Type B pancreatic cell (in vitro differentiated cells): Measurements from ENCODE around the gene LOC101059915.

Experiments used
- DNase-seq: peaks from one replicate; pipeline ENCODE4 v3.0.0; 2021; ENCODE audit warnings: mixed read lengths; ENCODE audit not compliant: unreplicated experiment; ENCODE audit errors: extremely low spot score
- H3K27ac Mint-ChIP-seq: 2 replicates; pipeline ENCODE4 v1.8.0; 2021; ENCODE audit warnings: mild to moderate bottlenecking, mixed read lengths
- H3K27me3 Mint-ChIP-seq: 2 replicates; pipeline ENCODE4 v1.8.0; 2021; ENCODE audit warnings: mixed read lengths
- H3K36me3 Mint-ChIP-seq: 2 replicates; pipeline ENCODE4 v1.8.0; 2021; ENCODE audit warnings: mixed read lengths
- H3K4me1 Mint-ChIP-seq: one replicate; pipeline ENCODE4 v1.8.0; 2021; ENCODE audit warnings: mixed read lengths; ENCODE audit not compliant: unreplicated experiment
- H3K4me3 Mint-ChIP-seq: 2 replicates; pipeline ENCODE4 v1.8.0; 2021; ENCODE audit warnings: mild to moderate bottlenecking, mixed read lengths
- H3K9me3 Mint-ChIP-seq: 2 replicates; pipeline ENCODE4 v1.8.0; 2021; ENCODE audit warnings: mixed read lengths
- TF ChIP-seq, protein P1 (sequence below): fragments of 200-600 bp; sonication (generic); conservative IDR thresholded peaks from 2 replicates; pipeline ENCODE4 v1.5.0; 2021; ENCODE audit warnings: antibody characterized with exemption, mild to moderate bottlenecking

The LOC101059915 gene

GRCh38 chrX:71634366-71634765 lies 33.0 kb upstream of the LOC101059915 start:
- H3K4me3 Mint-ChIP-seq, result no peak overlapping the region
- DNase-seq, result no peak
- TF ChIP-seq, protein P1, sequence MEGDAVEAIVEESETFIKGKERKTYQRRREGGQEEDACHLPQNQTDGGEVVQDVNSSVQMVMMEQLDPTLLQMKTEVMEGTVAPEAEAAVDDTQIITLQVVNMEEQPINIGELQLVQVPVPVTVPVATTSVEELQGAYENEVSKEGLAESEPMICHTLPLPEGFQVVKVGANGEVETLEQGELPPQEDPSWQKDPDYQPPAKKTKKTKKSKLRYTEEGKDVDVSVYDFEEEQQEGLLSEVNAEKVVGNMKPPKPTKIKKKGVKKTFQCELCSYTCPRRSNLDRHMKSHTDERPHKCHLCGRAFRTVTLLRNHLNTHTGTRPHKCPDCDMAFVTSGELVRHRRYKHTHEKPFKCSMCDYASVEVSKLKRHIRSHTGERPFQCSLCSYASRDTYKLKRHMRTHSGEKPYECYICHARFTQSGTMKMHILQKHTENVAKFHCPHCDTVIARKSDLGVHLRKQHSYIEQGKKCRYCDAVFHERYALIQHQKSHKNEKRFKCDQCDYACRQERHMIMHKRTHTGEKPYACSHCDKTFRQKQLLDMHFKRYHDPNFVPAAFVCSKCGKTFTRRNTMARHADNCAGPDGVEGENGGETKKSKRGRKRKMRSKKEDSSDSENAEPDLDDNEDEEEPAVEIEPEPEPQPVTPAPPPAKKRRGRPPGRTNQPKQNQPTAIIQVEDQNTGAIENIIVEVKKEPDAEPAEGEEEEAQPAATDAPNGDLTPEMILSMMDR, result no peak
- no peaks in the 10 kb centered on the region for H3K27me3 Mint-ChIP-seq
- H3K36me3 Mint-ChIP-seq, result no peaks in the 10 kb centered on the region
- H3K27ac Mint-ChIP-seq, result no peak overlapping the region
- no peaks in the 10 kb centered on the region for H3K9me3 Mint-ChIP-seq
- no peaks in the 10 kb centered on the region for H3K4me1 Mint-ChIP-seq

DNA sequence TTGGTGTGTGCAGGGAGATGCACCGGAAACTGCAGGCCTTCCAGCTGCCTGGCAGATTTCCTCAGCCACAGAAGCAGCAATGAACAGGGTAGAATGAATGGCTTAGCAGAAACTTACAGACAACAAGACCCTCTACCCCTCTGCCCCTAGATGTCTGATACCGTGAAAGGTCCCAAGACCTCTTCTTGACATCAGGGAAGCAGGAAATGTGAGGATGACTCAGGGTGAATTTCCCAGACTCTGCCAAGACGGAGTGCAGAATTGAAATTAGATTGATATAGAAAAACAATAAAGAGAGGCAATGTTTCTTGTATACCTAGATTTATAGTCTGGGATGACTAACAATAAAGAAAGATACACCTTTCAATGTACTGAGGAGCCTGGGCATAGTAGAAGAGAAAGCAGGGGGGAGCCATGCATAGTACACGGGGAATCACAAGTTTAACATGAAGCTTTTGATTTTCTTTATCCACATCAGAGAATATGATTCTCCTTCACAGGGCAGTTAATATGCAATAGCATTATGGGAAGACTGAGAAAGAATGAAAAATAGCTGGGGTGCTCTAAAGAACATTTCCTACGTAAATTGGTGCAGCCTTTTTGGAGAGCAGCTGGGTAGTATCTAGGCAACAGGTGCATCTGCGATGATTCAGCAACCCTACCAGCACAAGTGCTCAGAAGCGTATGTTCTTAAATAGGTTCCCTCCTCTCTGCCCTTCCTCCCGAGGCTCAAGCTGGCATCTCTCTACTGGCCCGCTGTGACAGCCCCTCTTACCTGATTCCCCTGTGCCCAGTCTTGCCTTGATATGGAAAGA lies 30.7 kb upstream of the LOC101059915 start:
- TF ChIP-seq, protein P1, result no peak
- no peak overlapping the region for H3K4me3 Mint-ChIP-seq

GRCh38 chrX:71637253-71637618 lies 30.1 kb upstream of the LOC101059915 start:
- Mint-ChIP-seq H3K27me3 (no peaks in the 10 kb centered on the region), H3K27ac (no peak overlapping the region), H3K4me1 (no peaks in the 10 kb centered on the region), H3K4me3 (no peak overlapping the region), H3K36me3 (no peaks in the 10 kb centered on the region), H3K9me3 (no peaks in the 10 kb centered on the region)
- TF ChIP-seq, protein P1, result no peak
- DNase-seq, result no peak

More for the DNA sequence above, 30.7 kb upstream of the LOC101059915 start:
- Mint-ChIP-seq H3K9me3 (no peaks in the 10 kb centered on the region), H3K27ac (no peak overlapping the region), H3K4me1 (no peaks in the 10 kb centered on the region), H3K27me3 (no peaks in the 10 kb centered on the region), H3K36me3 (no peaks in the 10 kb centered on the region)
- DNase-seq, result no peak

DNA sequence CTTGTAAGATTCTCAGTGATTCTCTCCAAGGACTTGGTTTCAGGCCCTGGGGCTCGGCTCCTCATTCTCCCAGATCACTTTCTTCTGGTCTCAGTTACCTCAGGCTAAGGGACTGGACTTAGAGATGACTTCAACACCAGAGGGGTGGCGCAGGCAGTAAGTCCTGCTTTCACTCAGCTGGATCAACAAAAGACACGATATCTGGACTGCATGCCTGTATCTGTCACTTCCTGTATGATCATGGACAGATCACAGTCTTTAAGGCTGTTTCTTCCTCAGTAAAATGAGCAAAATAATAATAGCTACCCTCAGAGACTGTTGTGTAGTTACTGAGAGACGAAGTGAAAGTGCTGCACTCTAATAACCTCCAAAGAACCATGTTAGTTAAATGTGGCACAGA lies 29.5 kb upstream of the LOC101059915 start:
- no peak for DNase-seq
- no peak overlapping the region for H3K27ac Mint-ChIP-seq
- H3K36me3 Mint-ChIP-seq, result no peaks in the 10 kb centered on the region
- H3K9me3 Mint-ChIP-seq, result no peaks in the 10 kb centered on the region
- H3K4me1 Mint-ChIP-seq, result no peaks in the 10 kb centered on the region
- no peaks in the 10 kb centered on the region for H3K27me3 Mint-ChIP-seq
- no peak overlapping the region for H3K4me3 Mint-ChIP-seq
- TF ChIP-seq, protein P1, result no peak

GRCh38 chrX:71638409-71638808 lies 28.9 kb upstream of the LOC101059915 start:
- Mint-ChIP-seq H3K4me1 (no peaks in the 10 kb centered on the region), H3K4me3 (no peak overlapping the region), H3K27ac (no peak overlapping the region), H3K27me3 (no peaks in the 10 kb centered on the region), H3K9me3 (no peaks in the 10 kb centered on the region), H3K36me3 (no peaks in the 10 kb centered on the region)
- TF ChIP-seq, protein P1, result no peak
- no peak for DNase-seq
